ENCODE data around the gene C14orf119.

DNA sequence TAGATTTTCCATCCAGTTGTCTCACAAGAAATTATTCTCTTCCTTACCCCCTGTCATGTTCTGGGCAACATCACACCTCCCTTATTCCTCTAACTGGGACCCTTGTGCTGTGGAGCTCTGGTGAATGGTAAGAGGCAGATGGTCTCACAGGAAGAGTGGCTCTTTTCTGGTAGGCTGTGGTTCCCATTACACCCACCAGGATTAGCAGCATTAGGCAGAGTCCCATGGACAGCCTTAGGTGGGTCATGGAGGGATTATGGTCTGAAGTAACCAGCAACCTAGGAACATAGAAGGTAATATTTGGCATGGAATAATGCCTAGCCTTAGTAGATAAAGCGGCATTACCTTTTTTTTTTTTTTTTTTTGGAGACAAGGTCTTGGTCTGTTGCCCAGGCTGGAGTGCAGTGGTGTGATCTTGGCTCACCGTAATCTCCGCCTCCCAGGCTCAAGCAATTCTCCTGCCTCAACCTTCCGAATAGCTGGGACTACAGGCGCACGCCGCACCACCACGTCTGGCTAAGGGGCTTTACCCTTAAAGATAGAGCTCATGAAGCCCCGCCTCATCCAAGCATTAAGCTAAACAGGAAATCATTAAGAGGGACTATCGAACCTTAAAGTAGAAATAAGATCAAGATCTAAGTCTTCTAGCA is 4.0 kb downstream of the C14orf119 start:
- TF ChIP-seq, protein P1, sequence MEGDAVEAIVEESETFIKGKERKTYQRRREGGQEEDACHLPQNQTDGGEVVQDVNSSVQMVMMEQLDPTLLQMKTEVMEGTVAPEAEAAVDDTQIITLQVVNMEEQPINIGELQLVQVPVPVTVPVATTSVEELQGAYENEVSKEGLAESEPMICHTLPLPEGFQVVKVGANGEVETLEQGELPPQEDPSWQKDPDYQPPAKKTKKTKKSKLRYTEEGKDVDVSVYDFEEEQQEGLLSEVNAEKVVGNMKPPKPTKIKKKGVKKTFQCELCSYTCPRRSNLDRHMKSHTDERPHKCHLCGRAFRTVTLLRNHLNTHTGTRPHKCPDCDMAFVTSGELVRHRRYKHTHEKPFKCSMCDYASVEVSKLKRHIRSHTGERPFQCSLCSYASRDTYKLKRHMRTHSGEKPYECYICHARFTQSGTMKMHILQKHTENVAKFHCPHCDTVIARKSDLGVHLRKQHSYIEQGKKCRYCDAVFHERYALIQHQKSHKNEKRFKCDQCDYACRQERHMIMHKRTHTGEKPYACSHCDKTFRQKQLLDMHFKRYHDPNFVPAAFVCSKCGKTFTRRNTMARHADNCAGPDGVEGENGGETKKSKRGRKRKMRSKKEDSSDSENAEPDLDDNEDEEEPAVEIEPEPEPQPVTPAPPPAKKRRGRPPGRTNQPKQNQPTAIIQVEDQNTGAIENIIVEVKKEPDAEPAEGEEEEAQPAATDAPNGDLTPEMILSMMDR (IDR thresholded peaks at IDR 0.05): peak in 1 of 6 experiments; percentile 18
- TF ChIP-seq POLR2A (IDR thresholded peaks at IDR 0.05): no peak

Data from adrenal gland (tissue), 5 donors.